Astrocyte (in vitro differentiated cells and primary cell): ENCODE measurements around the gene RBPJ.

Experiments
- CTCF ChIP-seq: IDR thresholded peaks from 2 replicates; pipeline ENCODE4 v1.5.1; 2011; ENCODE audit warnings: low read depth, mild to moderate bottlenecking, inconsistent platforms, low read length, moderate library complexity; ENCODE audit not compliant: insufficient read depth
- EZH2 ChIP-seq: IDR thresholded peaks from 2 replicates; pipeline ENCODE4 v1.6.1; 2012; ENCODE audit warnings: mild to moderate bottlenecking, low read length, inconsistent platforms; ENCODE audit not compliant: insufficient read depth

GRCh38 chr4:26281881-26282280 lies 38.9 kb upstream of the RBPJ start:
- TF ChIP-seq EZH2 (no peak), CTCF (no peak)
